Fibroblast of skin of right quadriceps (primary cell): ENCODE measurements around the gene CDC42EP1.
"Not testable (repeated sequence)": the region's sequence is repeated elsewhere in the genome, so short reads cannot be mapped to it uniquely, and the experiment has no call there.

Experiments
- DNase-seq: peaks from one replicate; pipeline ENCODE4 v3.0.0-alpha.2; 2013

CDC42EP1 gene

DNA sequence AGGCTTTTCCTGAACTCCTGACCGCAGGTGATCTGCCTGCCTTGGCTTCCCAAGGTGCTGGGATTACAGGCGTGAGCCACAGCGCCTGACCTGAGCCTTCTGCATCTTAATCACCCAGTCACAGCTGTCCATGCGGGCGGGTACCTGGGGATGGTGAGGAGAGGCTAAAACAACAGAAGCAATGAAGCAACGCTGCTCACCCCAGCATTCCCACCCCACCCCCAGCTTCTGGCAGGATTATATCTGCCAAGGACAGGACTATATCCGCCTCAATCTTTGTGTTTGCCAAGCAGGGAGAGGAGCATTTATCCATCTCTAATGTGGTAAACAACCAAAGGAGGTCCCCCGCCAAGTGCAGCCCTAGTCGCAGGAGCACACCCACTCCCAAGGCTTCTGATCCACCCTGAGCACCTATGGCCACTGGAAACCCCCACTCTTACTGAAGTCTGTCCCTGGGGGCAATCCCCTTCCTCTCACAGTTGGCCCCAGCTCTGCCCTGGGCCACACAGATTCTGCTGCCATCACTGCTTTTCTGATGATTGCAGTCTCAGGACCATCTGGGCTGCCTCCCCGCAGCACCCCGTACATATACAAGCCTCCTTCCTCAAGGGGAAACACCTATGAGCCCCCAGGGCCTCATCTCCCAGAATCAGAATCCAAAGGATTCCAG is 28.4 kb downstream of the CDC42EP1 start:
- no peak for DNase-seq

DNA sequence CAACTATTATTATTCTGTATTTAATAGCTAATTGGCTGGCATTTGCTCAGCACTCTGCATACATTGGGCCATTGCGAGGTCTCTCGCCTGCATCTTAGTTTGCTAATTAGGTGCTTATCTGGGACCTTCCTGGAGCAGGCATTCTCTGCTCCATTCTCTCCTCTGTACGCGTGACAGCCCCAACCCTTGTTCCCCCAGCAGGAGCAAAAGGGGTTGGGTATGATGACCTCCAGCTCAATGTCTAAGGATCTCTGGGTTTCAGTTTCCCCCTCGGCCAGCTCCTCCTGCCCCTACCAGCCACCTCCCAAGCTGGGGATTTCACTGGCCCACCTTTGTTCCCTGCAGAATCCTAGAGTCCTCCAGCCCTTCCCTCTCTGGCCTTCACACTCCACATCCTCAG is 29.4 kb downstream of the CDC42EP1 start:
- DNase-seq: no peak

DNA sequence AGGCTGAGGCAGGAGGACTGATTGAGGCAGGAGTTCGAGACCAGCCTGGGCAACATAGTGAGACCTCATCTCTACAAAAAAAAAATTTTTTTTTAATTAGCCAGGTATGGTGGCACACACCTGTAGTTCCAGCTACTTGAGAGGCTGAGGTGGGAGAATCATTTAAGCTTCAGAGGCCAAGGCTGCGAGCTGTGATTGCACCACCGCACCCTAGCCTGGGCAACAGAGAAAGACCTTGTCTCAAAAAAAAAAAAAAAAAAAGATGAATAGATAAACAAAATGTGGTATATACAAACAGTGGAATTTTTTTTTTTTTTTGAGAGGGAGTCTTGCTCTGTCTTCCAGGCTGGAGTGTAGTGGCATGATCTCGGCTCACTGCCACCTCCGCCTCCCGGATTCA is 30.8 kb downstream of the CDC42EP1 start:
- not testable (repeated sequence) for DNase-seq

DNA sequence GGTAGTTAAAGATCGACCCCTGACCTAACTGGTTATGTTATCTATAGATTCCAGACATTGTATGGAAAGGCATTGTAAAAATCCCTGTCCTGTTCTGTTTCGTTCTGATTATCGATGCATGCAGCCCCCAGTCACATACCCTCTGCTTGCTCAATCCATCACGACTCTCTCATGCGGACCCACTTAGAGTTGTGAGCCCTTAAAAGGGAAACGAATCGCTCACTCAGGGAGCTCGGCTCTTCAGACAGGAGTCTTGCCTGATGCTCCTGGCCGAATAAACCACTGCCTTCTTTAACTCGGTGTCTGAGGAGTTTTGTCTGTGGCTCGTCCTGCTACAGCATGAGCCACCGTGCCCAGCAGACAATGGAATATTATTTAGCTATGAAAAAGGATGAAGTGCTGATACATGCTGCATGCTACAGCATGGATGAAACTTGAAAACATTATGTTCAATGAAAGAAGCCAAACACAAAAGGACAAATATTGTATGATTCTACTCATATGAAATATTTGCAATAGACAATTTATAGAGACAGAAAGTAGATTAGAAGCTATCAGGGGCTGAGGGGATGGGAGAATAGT is 31.6 kb downstream of the CDC42EP1 start:
- DNase-seq: no peak

DNA sequence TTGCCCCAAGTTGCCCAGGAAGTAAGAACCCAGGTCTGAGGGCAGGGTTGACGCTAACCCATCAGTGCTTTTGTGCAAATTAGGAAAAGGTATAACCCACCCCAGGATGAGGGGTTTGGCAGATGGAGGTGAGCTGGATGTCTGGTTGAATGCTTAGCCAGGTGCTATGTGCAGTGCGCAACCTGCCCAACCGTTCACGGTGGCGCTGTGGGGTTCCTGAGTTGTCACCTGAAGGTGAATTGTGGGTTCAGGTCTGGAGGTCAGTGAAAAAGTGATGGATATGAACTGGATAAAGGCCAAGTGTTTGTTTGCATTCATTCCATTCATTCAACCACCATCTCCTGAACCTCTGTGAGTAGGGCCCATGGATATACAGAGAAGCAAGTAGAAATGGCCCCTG is 34.0 kb downstream of the CDC42EP1 start:
- no peak for DNase-seq

DNA sequence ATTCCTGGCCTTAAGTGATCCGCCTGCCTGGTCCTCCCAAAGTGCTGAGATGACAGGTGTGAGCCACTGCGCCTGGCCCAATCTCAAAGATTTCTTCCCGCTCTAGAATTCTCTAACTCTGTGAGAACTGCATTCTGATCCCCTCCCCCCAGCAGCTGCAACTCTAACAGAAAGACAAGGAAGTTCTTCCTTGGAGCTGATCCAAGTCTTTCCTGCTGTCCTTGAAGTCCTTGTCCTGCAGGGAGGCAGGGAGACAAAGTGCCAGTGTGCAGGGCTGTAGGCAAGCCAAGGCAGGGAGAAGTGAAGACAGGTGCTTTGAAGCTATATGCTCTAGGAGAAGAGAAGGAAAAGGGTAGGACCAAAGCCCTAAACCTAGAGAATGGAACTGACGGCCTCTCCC is 38.9 kb downstream of the CDC42EP1 start:
- no peak for DNase-seq

DNA sequence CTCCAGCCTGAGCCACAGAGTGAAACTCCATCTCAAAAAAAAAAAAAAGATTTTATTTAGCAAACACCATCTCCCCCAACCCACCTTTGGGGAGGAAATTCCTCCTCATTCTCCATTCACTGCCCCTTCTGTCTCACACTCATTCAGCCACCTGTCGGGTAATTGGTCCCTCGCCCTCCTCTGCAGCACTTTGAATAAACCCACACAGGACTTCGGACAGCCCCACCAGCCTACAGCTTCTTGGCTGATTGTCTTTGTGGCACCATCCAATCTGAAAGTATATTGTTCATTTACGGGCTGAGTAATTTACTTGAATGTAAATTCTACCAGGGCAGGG is 40.9 kb downstream of the CDC42EP1 start:
- no peak for DNase-seq

DNA sequence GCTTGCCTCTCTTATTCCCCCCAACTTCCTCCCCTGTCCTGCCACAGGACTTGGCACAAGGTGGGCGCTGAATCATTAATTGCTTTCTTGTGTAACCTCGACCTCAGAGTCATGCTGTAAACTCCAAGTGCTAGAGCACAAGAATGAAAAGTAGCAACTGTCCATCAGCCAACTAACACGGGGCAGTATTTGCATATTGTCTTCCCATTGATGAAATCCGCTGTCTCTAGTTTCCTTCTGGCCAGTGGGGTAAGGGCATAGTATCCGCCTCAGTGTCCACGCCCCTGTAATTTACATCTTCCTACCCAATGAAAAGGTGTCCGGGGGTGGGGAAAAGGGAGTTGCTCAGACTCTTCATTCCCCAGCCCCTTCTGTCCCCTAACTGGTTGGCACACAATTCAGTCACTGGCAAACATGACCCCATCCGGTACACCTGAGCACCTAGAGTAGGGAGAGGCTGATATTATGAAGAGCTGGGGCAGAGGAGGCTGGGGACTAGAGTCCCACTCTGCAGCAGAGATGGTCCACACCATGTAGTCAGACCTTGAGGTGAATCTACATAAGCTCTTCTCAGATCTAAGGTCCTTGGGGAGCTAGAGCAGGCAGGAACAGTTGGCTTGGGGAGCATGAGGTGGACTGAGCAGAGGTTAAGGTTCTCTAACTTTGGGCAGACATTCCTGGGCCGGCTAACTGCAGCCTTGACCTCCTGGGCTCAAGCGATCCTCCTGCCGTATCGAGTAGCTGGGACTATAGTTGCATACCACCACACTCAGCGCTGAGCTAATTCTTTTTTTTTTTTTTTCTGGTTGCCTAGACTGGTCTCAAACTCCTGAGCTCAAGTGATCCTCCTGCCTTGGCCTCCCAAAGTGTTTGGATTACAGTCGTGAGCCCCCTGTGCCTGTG is 41.5 kb downstream of the CDC42EP1 start:
- DNase-seq: peak; percentile 41

DNA sequence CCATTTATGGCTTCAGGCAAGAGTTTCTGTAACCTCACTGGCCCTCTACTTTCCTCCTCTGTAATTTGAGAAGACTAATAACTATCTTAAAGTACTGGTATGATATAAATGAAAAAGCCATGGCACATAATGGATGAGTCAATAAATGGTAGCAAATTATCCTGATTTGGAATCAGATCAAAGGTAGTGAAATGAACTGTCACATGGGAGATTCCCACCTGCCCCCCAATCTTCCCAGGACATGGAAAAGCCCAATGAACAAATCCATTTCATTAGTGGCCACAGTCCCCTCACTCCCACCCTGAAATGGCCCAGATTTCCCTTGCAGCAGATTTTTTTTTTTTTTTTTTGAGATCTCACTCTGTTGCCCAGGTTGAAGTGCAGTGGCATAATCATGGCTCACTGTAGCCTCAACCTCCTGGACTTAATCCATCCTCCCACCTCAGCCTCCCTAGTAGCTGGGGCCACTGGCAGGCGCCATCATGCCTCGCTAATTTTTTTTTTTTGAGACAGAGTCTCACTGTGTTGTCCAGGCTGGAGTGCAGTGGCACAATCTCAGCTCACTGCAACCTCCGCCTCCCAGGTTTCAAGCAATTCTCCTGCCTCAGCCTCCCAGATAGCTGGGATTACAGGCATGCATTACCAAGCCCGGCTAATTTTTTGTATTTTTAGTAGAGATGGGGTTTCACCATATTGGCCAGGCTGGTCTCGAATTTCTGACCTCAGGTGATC is 42.4 kb downstream of the CDC42EP1 start:
- not testable (repeated sequence) for DNase-seq

DNA sequence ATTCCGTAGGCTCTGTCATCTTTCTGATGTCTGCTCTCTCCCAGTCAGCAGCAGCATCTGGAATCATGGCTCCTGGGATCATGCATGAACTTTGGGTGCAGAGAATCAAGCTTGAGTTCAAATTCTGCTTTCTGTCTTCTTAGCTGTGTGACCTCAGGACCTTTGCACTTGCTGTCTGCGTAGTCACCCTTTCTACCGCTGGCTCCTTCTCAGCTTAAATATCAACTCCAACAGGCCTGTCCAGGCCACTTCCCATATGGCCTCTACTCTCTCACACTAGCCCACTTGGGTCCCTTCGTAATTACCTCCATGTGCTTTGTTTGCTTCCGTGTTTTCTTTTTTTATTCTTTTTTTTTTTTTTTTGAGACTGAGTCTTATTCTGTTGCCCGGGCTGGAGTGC is 43.8 kb downstream of the CDC42EP1 start:
- DNase-seq: no peak

DNA sequence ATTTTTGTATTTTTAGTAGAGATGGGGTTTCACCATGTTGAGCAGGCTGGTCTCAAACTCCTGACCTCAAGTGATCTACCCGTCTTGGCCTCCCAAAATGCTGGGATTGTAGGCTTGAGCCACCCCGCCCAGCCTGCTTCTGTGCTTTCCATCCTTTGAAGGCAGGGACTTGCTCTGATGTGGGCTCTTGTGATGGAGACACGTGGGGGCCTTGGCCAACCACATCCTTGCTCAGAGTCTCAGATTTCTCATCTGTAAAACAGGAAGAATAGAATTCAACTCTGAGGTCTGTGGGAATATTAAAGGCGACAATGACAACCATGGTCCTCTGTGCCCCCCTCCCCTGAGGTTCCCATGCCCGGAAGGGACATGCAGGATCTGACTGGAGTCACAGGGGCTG is 44.6 kb downstream of the CDC42EP1 start:
- DNase-seq: no peak

DNA sequence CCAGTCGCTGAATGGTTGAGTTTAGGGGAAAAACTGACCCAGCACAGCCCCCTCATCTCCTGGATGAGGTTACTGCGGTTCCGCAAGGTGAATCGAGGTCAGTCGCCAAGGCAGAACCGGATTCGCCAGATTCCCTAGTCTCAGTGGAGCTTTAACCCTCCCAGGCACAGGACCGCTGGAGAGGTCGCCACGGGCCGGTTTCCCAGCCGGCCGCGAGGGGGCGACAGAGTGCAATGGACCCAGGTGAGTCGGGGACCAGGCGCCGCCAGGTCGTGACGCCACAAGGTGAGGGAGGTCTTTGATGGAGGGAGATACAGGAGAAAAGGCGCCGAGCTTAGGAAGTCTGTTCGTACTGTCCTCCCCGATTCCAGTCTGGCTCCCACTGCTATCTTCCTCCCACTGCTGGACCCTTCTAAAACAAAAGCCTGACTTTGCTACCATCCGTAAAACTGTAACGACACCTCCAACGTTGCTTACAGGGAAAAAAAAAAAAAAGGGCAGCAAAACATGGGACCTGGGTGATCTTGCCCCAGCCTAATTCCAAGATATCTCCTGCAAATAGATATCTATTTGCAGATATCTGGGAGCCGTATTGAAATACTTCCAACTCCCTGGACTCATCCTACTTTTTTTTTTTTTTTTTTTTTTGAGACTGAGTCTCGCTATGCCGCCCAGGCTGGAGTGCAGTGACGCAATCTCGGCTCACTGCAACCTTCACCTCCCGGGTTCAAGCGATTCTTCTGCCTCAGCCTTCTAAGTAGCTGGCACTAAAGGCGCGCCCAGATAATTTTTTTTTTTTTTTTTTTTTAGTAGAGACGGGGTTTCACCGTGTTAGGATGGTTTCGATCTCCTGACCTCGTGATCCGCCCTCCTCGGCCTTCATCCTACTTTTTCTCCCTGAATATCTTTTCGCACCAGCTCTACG is 47.0 kb downstream of the CDC42EP1 start:
- peak; percentile 51 for DNase-seq

DNA sequence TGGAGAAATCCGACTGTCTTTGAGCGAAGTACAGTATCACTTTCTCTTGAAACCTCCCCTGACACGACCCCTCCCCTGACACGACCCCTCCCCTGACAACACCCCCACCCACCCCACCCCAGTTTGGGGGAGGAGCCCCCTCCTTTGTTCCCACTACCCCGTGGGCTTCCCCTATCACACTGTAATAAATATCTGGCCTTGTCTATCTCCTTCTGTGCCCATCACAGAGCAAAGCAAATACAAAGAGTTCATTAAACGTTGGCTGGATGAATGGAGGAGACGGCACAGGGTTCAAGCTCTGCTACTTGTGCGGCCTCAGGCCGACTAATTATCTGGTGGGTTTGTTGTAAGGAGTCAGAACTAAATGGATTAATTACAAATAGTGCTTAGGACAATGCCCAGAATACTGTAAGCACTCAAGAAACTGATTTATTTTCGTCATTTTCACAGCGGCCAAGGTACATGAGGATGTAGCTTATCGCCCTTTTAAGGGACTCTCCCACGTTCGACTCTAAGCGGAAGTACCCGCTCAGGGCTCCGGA is 47.7 kb downstream of the CDC42EP1 start:
- no peak for DNase-seq

DNA sequence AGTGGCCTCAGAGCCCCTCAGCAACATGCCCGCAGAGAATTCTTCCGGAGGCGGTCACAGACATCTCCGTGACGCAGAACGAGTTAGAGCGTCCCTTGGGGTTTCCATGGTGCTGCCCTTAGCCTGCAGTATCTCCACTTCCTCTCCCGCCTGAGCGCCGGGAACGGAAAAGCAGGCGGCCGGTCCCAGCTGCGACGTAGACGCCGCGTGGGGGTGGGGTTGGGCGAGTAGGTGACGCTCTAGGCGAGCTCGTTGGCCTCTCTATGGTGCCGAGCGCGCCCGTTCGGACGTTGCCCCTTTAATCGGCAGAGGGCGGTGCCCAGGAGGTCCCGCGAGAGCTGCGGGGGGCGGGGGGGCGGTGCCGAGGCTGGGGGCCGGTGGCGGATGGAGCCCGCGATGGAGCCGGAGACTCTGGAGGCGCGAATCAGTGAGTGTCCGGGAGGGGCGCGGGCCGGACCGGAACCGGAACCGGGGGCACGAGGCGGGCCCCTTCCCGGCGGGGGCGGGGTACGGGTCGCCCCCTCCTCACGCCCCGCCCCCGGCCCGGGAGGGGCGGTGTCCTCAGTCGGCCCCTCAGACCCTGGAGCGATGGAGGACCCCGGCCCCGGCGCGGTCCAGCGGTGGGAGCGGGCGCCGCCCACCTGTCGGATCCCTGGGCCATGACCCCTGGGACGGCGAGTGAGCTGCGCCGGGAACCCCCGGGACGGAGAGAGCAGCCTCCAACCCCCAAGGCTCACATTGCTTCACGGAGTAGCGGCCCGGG is 48.4 kb downstream of the CDC42EP1 start, which contains the start of gene GGA1:
Gene GGA1, plus strand, starts transcription at position 358 of the 763 bp plus-strand sequence. Its CDS starts 27 bp downstream, at position 385.
- peak; percentile 98 for DNase-seq

DNA sequence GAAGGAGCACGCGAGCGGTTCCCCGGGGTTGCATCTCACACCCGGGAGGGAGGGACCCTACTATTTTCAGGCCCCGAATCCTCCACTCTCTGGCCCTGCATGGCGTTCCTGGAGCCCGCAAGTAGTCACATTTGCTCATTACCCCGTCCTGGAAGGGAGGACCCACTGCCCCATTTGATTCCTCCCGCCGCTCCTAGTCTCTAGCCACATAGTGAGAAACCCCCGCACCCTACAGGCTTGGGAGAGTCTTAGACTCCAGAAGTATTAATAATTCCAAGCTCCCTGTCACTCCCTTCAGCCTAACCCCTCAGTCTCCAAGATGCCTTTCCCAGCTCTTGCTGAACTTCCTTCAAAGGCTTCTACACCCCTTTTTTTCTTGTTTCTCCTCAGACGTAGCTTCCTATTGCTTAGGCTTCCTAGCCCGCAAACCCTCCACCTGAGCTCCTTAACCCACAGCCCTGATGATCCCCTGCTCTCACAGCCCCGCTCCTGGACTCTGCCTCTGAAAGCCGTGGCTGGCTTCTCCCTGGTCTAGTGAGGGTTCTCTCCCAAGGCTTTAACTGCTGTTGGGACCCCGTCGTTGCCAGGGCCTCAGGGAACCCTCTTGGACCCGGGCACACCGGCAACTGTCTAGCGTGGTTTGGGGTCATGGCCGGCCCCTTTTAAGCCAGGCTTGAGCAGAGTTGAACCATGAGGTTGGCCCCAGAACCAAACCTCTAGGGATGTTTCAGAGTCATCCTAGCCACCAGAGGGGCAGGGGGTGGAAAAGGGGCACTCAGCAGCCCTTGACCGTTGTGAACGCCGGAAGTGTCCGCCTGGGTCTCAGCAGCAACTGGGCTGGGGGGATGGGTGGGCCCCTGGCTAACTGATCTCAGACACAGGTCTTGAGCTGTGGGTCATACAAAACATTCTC is 49.2 kb downstream of the CDC42EP1 start:
- peak; percentile 10 for DNase-seq

DNA sequence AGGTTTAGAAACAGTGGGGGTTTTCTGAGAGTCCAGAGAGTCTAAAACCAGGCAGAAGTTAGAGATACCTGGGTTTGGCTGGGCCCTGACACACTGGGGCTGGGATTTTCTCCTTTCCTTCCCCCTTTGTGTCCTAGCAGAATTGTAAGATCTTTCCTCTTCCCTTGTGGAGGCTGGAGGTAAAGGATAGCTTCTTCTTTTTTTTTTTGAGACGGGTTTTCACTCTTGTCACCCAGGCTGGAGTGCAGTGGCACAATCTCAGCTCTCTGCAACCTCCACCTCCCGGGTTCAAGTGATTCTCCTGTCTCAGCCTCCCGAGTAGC is 49.8 kb downstream of the CDC42EP1 start:
- DNase-seq: not testable (repeated sequence)

DNA sequence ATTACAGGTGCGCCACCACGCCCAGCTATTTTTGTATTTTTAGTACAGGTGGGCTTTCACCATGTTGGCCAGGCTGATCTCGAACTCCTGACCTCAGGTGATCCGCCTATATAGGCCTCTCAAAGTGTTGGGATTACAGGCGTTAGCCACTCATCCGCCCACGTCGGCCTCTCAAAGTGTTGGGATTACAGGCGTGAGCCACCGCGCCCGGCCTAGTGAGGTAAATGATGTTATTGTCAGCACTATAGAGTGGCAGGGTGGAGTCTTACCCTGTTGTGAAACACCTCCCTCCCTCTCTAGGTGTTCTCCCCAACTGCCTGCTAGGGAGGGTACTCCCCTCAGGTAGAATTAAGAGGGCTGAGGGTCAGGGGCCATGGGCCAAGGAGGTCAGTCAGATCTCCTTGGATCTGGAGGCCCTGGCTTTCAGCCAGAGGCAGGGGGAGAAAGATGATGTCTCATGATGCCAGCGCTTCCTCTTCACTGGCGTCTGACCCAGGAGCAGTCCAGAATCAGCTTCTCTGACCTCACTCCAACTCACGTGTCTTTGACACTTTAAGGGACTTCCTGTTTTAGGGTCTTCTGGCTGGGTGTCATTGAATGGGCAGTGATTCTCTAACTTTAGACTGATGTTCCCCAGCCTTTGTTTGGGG is 50.3 kb downstream of the CDC42EP1 start:
- DNase-seq: no peak

DNA sequence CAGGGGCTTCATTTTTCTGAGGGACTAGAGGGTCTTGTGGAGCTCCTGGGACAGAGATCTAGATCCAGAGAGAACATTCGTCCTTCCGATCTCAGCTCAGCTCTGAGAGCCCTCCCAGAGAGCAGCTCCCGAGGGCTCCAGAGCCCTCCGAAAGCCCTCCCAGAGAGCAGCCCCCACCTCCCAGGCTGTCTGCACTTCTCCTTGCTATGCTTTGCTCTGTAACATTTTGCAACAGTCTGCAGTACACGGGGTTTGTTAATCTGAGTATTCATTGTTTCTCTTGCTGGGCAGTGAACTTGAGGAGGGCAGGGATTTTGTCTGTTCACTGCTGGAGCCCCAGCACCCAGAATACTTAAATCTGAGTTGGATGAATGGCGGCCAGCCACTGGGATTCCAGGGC is 50.9 kb downstream of the CDC42EP1 start:
- DNase-seq: no peak
